ENCODE data around the gene MTFP1. TPM values are rescaled to one million over a fixed set of nuclear protein-coding genes. Genes with fewer than 3 reads are reported as not detected.

MTFP1 gene
- total and polyA plus RNA-seq, 8 donors = 5.7 to 31.8 (median 8.6) TPM

DNA sequence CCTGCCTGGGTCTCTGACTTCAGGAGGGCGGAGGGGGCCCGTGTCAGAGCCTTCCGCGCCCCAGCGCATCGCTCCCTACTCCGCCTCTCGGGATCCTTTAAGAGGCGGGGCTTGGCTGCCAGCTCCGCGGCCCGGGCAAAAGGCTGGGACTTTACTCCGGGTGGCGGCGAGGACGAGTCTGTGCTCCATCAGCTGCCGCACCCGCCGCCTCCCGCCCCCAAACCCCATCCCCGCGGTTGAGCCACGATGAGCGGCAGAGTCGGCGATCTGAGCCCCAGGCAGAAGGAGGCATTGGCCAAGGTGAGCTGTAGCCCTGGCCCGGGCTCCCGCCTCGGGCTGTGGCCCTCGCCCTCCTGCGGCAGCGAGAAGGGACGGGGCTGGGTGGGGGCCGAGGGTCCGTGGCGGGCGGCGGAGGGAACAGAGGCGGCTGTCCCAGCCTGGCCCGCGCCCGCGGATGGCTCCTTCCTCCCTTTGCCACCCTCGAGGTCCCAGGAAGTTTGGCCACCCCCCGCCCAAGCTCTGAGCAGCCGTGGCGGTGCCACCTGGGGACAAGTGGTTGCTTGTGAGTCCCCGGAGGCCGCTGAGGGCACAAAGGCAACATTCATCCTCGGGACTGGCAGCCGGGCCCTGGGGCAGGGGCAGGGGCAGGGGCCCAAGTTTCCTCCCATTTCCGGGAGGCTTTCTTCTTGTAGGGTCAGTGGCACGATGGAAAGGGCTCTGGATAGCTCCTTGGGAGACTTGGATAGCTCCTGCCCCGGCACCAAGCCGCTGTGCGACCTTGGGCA is 28.5 kb upstream of the MTFP1 start, which contains the start of gene SEC14L2:
Gene SEC14L2, plus strand, starts transcription at position 148 of the 785 bp plus-strand sequence. Its CDS starts 99 bp downstream, at position 247.
- no peak within 1 kb of the TSS for H3K27ac ChIP-seq
- no peaks in the 10 kb centered on the region for H3K9me3 ChIP-seq
- no peaks in the 10 kb centered on the region for H3K36me3 ChIP-seq
- intact Hi-C loops (cut with DNase I) = no loop called here
- ATAC-seq (peak; percentile 89), DNase-seq (peak; percentile 28 to 88 (median 66))
- peaks cover 0 to 52% of the 10 kb centered on the region in 2 donors for H3K27me3 ChIP-seq
- H3K4me1 ChIP-seq = peaks cover 3 to 26% of the 10 kb centered on the region in 2 donors
- H3K4me3 ChIP-seq = peak within 1 kb of the TSS; percentile 59 to 60
- TF ChIP-seq CTCF (IDR thresholded peaks at IDR 0.05) = no peak

GRCh38 chr22:30397656-30398635 is 27.6 kb upstream of the MTFP1 start:
- Histone ChIP-seq H3K27me3 (peaks cover 0 to 52% of the 10 kb centered on the region in 2 donors), H3K4me1 (peaks cover 3 to 21% of the 10 kb centered on the region in 2 donors), H3K36me3 (no peaks in the 10 kb centered on the region), H3K9me3 (no peaks in the 10 kb centered on the region), H3K27ac (no peak overlapping the region), H3K4me3 (peak overlapping the region; percentile 59 to 60)
- no peak for TF ChIP-seq CTCF (IDR thresholded peaks at IDR 0.05)
- no peak for ATAC-seq
- intact Hi-C loops (cut with DNase I) = no loop called here
- DNase-seq = no peak

DNA sequence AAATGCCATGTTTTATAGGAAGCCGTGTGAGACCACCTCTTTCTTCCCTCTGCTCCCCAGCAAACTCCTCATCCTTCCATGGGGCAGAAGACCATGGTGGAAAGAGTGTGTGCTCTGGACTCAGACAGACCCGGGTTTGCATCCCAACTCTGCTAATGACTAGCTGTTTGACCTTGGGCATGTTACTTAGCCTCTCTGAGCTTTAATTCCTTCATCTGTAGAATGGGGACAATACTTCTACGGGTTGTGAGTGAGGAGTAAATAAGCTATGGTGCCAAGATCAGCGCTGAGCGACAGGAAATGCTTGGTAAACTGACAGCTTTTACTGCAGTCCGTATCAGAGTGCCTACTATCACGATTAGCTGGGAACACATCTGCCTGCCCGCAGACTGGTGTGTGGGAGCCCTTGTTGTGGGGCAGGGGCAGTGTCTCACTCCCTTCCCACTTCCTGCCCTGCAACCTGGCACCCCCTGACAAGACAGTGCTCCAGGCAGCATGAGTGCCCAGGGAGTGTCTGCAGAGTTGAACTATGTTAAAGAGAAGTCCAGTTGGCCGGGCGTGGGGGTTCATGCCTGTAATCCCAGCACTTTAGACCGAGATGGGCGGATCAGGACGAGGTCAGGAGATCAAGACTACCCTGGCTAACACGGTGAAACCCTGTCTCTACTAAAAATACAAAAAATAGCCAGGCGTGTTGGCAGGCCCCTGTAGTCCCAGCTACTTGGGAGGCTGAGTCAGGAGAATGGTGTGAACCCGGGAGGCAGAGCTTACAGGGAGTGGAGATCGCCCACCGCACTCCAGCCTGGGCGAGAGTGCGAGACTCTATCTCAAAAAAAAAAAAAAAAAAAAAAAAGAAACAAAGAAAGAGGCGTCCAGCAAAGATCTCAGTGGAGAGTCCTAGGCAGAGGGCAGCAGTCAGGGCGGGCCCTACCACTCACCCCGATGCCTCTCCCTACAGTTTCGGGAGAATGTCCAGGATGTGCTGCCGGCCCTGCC is 26.6 kb upstream of the MTFP1 start:
- Histone ChIP-seq H3K4me3 (no peak overlapping the region), H3K9me3 (no peaks in the 10 kb centered on the region), H3K4me1 (peaks cover 3 to 21% of the 10 kb centered on the region in 2 donors), H3K36me3 (no peaks in the 10 kb centered on the region), H3K27ac (no peak overlapping the region), H3K27me3 (peaks cover 0 to 52% of the 10 kb centered on the region in 2 donors)
- intact Hi-C loops (cut with DNase I) = no loop called here
- ATAC-seq (no peak), DNase-seq (no peak)
- TF ChIP-seq CTCF (IDR thresholded peaks at IDR 0.05) = no peak

GRCh38 chr22:30399718-30400117 is 25.9 kb upstream of the MTFP1 start:
- H3K4me3 ChIP-seq = no peak overlapping the region
- peaks cover 0 to 52% of the 10 kb centered on the region in 2 donors for H3K27me3 ChIP-seq
- no peaks in the 10 kb centered on the region for H3K36me3 ChIP-seq
- TF ChIP-seq CTCF (IDR thresholded peaks at IDR 0.05) = no peak
- ATAC-seq = no peak
- no peak for DNase-seq
- H3K27ac ChIP-seq = no peak overlapping the region
- H3K4me1 ChIP-seq = peaks cover 3 to 21% of the 10 kb centered on the region in 2 donors
- intact Hi-C loops (cut with DNase I) = no loop called here
- H3K9me3 ChIP-seq = no peaks in the 10 kb centered on the region

All from left lung (tissue), 10 donors.